K562 (cell line): ENCODE data around the gene B4GALNT2. TPM values are rescaled to one million over a fixed set of nuclear protein-coding genes. Genes with fewer than 3 reads are reported as not detected.

Source experiments
- BRF2 ChIP-seq: IDR thresholded peaks from 3 replicates; pipeline ENCODE4 v1.6.1; 2011; ENCODE audit warnings: borderline replicate concordance, mild to moderate bottlenecking; ENCODE audit not compliant: insufficient read length, insufficient read depth
- IRF1 ChIP-seq: sonication (generic); formaldehyde crosslinking; IDR thresholded peaks from 2 replicates; pipeline ENCODE4 v1.8.0; 2022; ENCODE audit warnings: missing genetic modification reagents, mild to moderate bottlenecking, borderline replicate concordance
- MGA ChIP-seq: fragments of 450-650 bp; IDR thresholded peaks from 2 replicates; pipeline ENCODE4 v1.6.1; 2016; ENCODE audit warnings: mild to moderate bottlenecking, moderate library complexity
- TRIM28 ChIP-seq: fragments of 450-650 bp; IDR thresholded peaks from 2 replicates; pipeline ENCODE4 v1.6.1; 2017
- U2AF1 ChIP-seq: fragments of 200-400 bp; formaldehyde crosslinking; optimal IDR thresholded peaks from 2 replicates; pipeline ENCODE3; 2017; ENCODE audit warnings: mild to moderate bottlenecking, low read depth, low read length, moderate library complexity
- ZNF274 ChIP-seq: IDR thresholded peaks from 2 replicates; pipeline ENCODE4 v1.6.1; 2011; ENCODE audit warnings: low read depth, mild to moderate bottlenecking, low read length, moderate library complexity, borderline replicate concordance
- polyA plus RNA-seq, 8 experiments: library from polyadenylated mRNA; depleted of rRNA in 4 of 8; stranded (reverse) in 5 of 8; unstranded in 3 of 8; fragments of >200 nt; fragmentation: Nextera tagmentation in 2 of 8; fragmentation: Illumina TruSeq in 1 of 8; extraction: Ambion mirVana in 2 of 8; extraction: Trizol in 1 of 8; gene quantifications; 2 replicates each; pipeline versions ENCODE4 v1.2.1 to v1.2.3, GENCODE V29; 2011 to 2014; ENCODE audit warnings: inconsistent platforms in 1 of 8, missing spikeins in 1 of 8
- total RNA-seq, 7 experiments: library from RNA; depleted of rRNA in 6 of 7; stranded (reverse); fragments of >200 nt in 6 of 7; fragmentation: Illumina TruSeq in 2 of 7; extraction: Trizol in 2 of 7; gene quantifications; 2 replicates each; pipeline versions ENCODE4 v1.2.1 to v1.2.3, GENCODE V29; 2011 to 2021; ENCODE audit warnings: low replicate concordance in 1 of 7

The B4GALNT2 gene
- total and polyA plus RNA-seq, 9 of the 15 experiments (the other 6 are each of a cell fraction or from before 2014, with no cell fraction given): not detected

GRCh38 chr17:49214676-49215360, 82.2 kb downstream of the B4GALNT2 start (continued):
- TF ChIP-seq MGA (no peak), ZNF274 (no peak), IRF1 (CRISPR knock-in tag) (no peak), TRIM28 (no peak), BRF2 (no peak), U2AF1 (no peak)
